H9 (cell line): ENCODE measurements around the gene PRKAG1. TPM values are rescaled to one million over a fixed set of nuclear protein-coding genes. Genes with fewer than 3 reads are reported as not detected.

ENCODE experiments used
- DNase-seq: peaks from one replicate; pipeline ENCODE4 v3.0.0-alpha.2; 2017
- H2AFZ ChIP-seq: one replicate; pipeline ENCODE4 v1.6.1; 2013; ENCODE audit warnings: mild to moderate bottlenecking, low read length, control low read depth, moderate library complexity
- H2AK5ac ChIP-seq: 2 replicates; pipeline ENCODE4 v1.6.1; 2013; ENCODE audit warnings: low read length, control low read depth, mixed read lengths; ENCODE audit not compliant: insufficient read length
- H2BK120ac ChIP-seq: one replicate; pipeline ENCODE4 v1.6.1; 2013; ENCODE audit warnings: low read depth, mild to moderate bottlenecking, low read length, control low read depth, inconsistent platforms; ENCODE audit not compliant: poor library complexity, severe bottlenecking
- H2BK12ac ChIP-seq: 2 replicates; pipeline ENCODE4 v1.6.1; 2013; ENCODE audit warnings: low read length, control low read depth, mixed read lengths, low read depth; ENCODE audit not compliant: insufficient read length
- H2BK15ac ChIP-seq: 2 replicates; pipeline ENCODE4 v1.6.1; 2013; ENCODE audit warnings: low read depth, low read length, control low read depth
- H2BK20ac ChIP-seq: one replicate; pipeline ENCODE4 v1.6.1; 2013; ENCODE audit warnings: low read depth, mild to moderate bottlenecking, low read length, control low read depth, inconsistent platforms; ENCODE audit not compliant: poor library complexity, severe bottlenecking
- H2BK5ac ChIP-seq: 2 replicates; pipeline ENCODE4 v1.6.1; 2013; ENCODE audit warnings: low read length, control low read depth, mixed read lengths; ENCODE audit not compliant: insufficient read length
- H3K14ac ChIP-seq: 2 replicates; pipeline ENCODE4 v1.6.1; 2013; ENCODE audit warnings: low read length, control low read depth; ENCODE audit not compliant: insufficient read depth
- H3K18ac ChIP-seq: 2 replicates; pipeline ENCODE4 v1.6.1; 2013; ENCODE audit warnings: low read depth, mild to moderate bottlenecking, mixed read lengths, low read length, control low read depth; ENCODE audit not compliant: insufficient read length
- H3K23ac ChIP-seq: 2 replicates; pipeline ENCODE4 v1.6.1; 2013; ENCODE audit warnings: low read length, control low read depth, mixed read lengths, low read depth; ENCODE audit not compliant: insufficient read length
- H3K23me2 ChIP-seq: 2 replicates; pipeline ENCODE4 v1.6.1; 2013; ENCODE audit warnings: low read depth, mild to moderate bottlenecking, mixed read lengths, low read length, control low read depth; ENCODE audit not compliant: insufficient read length, poor library complexity, severe bottlenecking
- H3K27ac ChIP-seq: 2 replicates; pipeline ENCODE4 v1.5.1; 2013; ENCODE audit warnings: low read length, control low read depth, mixed read lengths, low read depth; ENCODE audit not compliant: insufficient read length
- H3K27me3 ChIP-seq: 2 replicates; pipeline ENCODE4 v1.6.1; 2013; ENCODE audit warnings: low read length, control low read depth, inconsistent platforms; ENCODE audit not compliant: insufficient read depth
- H3K4ac ChIP-seq: 2 replicates; pipeline ENCODE4 v1.6.1; 2013; ENCODE audit warnings: low read depth, mild to moderate bottlenecking, control low read depth, inconsistent platforms, low read length, moderate library complexity
- H3K4me1 ChIP-seq: 2 replicates; pipeline ENCODE4 v1.6.1; 2013; ENCODE audit warnings: low read length, control low read depth, inconsistent platforms; ENCODE audit not compliant: insufficient read depth
- H3K4me2 ChIP-seq: 2 replicates; pipeline ENCODE4 v1.6.1; 2013; ENCODE audit warnings: low read length, control low read depth, mixed read lengths; ENCODE audit not compliant: insufficient read length, insufficient read depth
- H3K56ac ChIP-seq: 2 replicates; pipeline ENCODE4 v1.6.1; 2013; ENCODE audit warnings: low read depth, mild to moderate bottlenecking, mixed read lengths, low read length, control low read depth; ENCODE audit not compliant: insufficient read length
- H3K79me1 ChIP-seq: 2 replicates; pipeline ENCODE4 v1.6.1; 2013; ENCODE audit warnings: low read depth, mild to moderate bottlenecking, moderate library complexity, low read length, control low read depth, inconsistent platforms; ENCODE audit not compliant: insufficient read depth, poor library complexity, severe bottlenecking
- H3K79me2 ChIP-seq: 2 replicates; pipeline ENCODE4 v1.6.1; 2013; ENCODE audit warnings: low read length, control low read depth, inconsistent platforms; ENCODE audit not compliant: insufficient read depth
- H3K9ac ChIP-seq: 2 replicates; pipeline ENCODE4 v1.6.1; 2013; ENCODE audit warnings: low read length, control low read depth, mixed read lengths; ENCODE audit not compliant: insufficient read length; ENCODE audit errors: extremely low read depth
- H3K9me3 ChIP-seq: one replicate; pipeline ENCODE4 v1.6.1; 2013; ENCODE audit warnings: low read depth, low read length, inconsistent platforms; ENCODE audit not compliant: control insufficient read depth
- H3T11ph ChIP-seq: one replicate; pipeline ENCODE4 v1.6.1; 2013; ENCODE audit warnings: mild to moderate bottlenecking, low read length, control low read depth, inconsistent platforms
- H4K20me1 ChIP-seq: one replicate; pipeline ENCODE4 v1.6.1; 2013; ENCODE audit not compliant: control insufficient read depth, insufficient read length, insufficient read depth
- H4K5ac ChIP-seq: 2 replicates; pipeline ENCODE4 v1.6.1; 2013; ENCODE audit warnings: low read depth, mild to moderate bottlenecking, mixed read lengths, low read length, control low read depth; ENCODE audit not compliant: insufficient read length
- H4K8ac ChIP-seq: replicated peaks from 2 replicates; pipeline ENCODE4 v1.6.1; 2013; ENCODE audit warnings: low read length, control low read depth, mixed read lengths, low read depth; ENCODE audit not compliant: insufficient read length
- H4K91ac ChIP-seq: 2 replicates; pipeline ENCODE4 v1.6.1; 2013; ENCODE audit warnings: low read depth, mild to moderate bottlenecking, moderate library complexity, mixed read lengths, low read length, control low read depth; ENCODE audit not compliant: insufficient read length
- H3K27ac Mint-ChIP-seq, 3 experiments: 2 replicates in 2 of 3; 3 replicates in 1 of 3; pipeline ENCODE4 v1.8.0; 2020 to 2021; ENCODE audit warnings: mixed read lengths in 3 of 3, mild to moderate bottlenecking in 1 of 3, moderate library complexity in 1 of 3
- H3K27me3 Mint-ChIP-seq: 2 replicates; pipeline ENCODE4 v1.8.0; 2021; ENCODE audit warnings: low read depth, mild to moderate bottlenecking, moderate library complexity, mixed read lengths
- H3K36me3 Mint-ChIP-seq, 3 experiments: 2 replicates in 2 of 3; 3 replicates in 1 of 3; pipeline ENCODE4 v1.8.0; 2020 to 2021; ENCODE audit warnings: low read depth in 3 of 3, mixed read lengths in 3 of 3; ENCODE audit not compliant: insufficient read depth in 1 of 3
- H3K4me1 Mint-ChIP-seq, 2 experiments: 2 replicates each; pipeline ENCODE4 v1.8.0; 2020; ENCODE audit warnings: mixed read lengths in 2 of 2
- H3K4me3 Mint-ChIP-seq, 2 experiments: 2 replicates in 1 of 2; 3 replicates in 1 of 2; pipeline ENCODE4 v1.8.0; 2020 to 2021; ENCODE audit warnings: mild to moderate bottlenecking in 2 of 2, mixed read lengths in 2 of 2, moderate library complexity in 1 of 2
- H3K9me3 Mint-ChIP-seq, 2 experiments: 2 replicates in 1 of 2; 3 replicates in 1 of 2; pipeline ENCODE4 v1.8.0; 2020; ENCODE audit warnings: mild to moderate bottlenecking in 2 of 2, mixed read lengths in 2 of 2, moderate library complexity in 1 of 2
- WGBS: extraction: QIAGEN DNeasy Blood & Tissue Kit; methylation state at CpG from one replicate; pipeline ENCODE4 v1.1.7; 2013; ENCODE audit warnings: missing lambda C conversion rate, low lambda C conversion rate, mixed read lengths; ENCODE audit not compliant: insufficient read length; ENCODE audit errors: extremely low coverage; 5-methylcytosine and 5-hydroxymethylcytosine counted together
- total RNA-seq: library from RNA; stranded (reverse); gene quantifications from 2 replicates; pipeline ENCODE4 v1.2.1, GENCODE V29; 2021
- TF ChIP-seq, protein P1 (sequence below): fragments of 200-600 bp; sonication (generic); conservative IDR thresholded peaks from 3 replicates; pipeline ENCODE4 v1.8.0; 2021; ENCODE audit warnings: antibody characterized with exemption, mild to moderate bottlenecking

PRKAG1 gene
- total RNA-seq, 1 experiment from 2014 or later: 34.8 TPM

DNA sequence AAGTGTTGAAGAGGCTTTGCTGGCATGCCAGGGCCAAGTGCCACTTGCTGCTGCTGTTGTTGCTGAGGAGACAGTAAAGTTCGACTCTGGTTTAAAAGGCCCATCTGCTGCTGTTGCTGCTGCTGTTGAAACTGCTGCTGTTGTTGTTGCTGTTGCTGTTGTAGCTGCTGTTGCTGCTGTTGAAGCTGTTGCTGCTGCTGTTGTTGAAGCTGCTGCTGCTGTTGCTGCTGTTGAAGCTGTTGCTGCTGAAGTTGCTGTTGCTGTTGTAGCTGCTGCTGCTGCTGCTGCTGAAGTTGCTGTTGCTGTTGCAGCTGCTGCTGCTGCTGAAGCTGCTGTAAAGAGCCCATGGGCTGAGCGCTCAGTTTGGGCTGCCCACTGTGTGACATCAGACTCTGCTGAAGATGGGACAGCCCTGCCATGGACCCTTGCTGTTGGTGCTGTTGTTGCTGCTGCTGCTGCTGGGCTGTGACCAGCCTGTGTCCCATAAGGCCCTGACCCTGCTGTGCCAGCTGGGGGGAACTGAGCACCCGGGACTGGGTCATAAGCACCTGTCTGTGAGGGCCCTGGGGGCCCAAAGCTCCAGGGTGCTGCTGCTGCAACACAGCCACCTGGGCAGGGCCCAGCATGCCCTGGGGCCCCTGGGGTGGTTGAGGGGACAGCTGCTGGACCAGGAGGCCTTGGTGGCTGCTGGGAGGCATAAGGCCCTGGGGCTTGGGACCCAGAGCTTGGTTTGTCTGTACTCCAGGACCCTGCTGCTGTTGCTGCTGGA, 14.3 kb upstream of the PRKAG1 start:
- no peak overlapping the region for H3K27ac ChIP-seq
- no peaks in the 10 kb centered on the region for H3K4me1 Mint-ChIP-seq
- H4K20me1 ChIP-seq: no peaks in the 10 kb centered on the region
- H2BK20ac ChIP-seq: no peak overlapping the region
- H3K23ac ChIP-seq: no peak overlapping the region
- H2AFZ ChIP-seq: no peak overlapping the region
- H3K79me1 ChIP-seq: no peaks in the 10 kb centered on the region
- peak overlapping the region in 1 of 3 experiments; percentile 90; a peak in 2 of 7 replicates for H3K27ac Mint-ChIP-seq
- H3K79me2 ChIP-seq: no peaks in the 10 kb centered on the region
- no peak overlapping the region for H3K9ac ChIP-seq
- WGBS: no CpG with 5 or more reads among the region's 3 CpGs
- no peaks in the 10 kb centered on the region for H3K27me3 ChIP-seq
- no peaks in the 10 kb centered on the region for H3K9me3 ChIP-seq
- H3K9me3 Mint-ChIP-seq: no peaks in the 10 kb centered on the region
- no peak overlapping the region for H2BK120ac ChIP-seq
- no peak overlapping the region for H4K91ac ChIP-seq
- H3K4me3 Mint-ChIP-seq: no peak overlapping the region; a peak in 1 of 5 replicates
- no peak overlapping the region for H2BK15ac ChIP-seq
- no peak overlapping the region for H2BK5ac ChIP-seq
- no peak overlapping the region for H3K56ac ChIP-seq
- no peaks in the 10 kb centered on the region for H3K23me2 ChIP-seq
- peaks cover 34 to 90% (median 87%) of the 10 kb centered on the region in 3 experiments; a peak in 6 of 7 replicates for H3K36me3 Mint-ChIP-seq
- no peak overlapping the region for H3K18ac ChIP-seq
- H3K4me2 ChIP-seq: no peak overlapping the region
- no peaks in the 10 kb centered on the region for H3K4me1 ChIP-seq
- no peaks in the 10 kb centered on the region for H3K27me3 Mint-ChIP-seq
- no peak for DNase-seq
- no peak overlapping the region for H4K5ac ChIP-seq
- no peak overlapping the region for H3T11ph ChIP-seq
- no peak overlapping the region for H4K8ac ChIP-seq
- H2BK12ac ChIP-seq: no peak overlapping the region
- no peak overlapping the region for H2AK5ac ChIP-seq
- TF ChIP-seq, protein P1, sequence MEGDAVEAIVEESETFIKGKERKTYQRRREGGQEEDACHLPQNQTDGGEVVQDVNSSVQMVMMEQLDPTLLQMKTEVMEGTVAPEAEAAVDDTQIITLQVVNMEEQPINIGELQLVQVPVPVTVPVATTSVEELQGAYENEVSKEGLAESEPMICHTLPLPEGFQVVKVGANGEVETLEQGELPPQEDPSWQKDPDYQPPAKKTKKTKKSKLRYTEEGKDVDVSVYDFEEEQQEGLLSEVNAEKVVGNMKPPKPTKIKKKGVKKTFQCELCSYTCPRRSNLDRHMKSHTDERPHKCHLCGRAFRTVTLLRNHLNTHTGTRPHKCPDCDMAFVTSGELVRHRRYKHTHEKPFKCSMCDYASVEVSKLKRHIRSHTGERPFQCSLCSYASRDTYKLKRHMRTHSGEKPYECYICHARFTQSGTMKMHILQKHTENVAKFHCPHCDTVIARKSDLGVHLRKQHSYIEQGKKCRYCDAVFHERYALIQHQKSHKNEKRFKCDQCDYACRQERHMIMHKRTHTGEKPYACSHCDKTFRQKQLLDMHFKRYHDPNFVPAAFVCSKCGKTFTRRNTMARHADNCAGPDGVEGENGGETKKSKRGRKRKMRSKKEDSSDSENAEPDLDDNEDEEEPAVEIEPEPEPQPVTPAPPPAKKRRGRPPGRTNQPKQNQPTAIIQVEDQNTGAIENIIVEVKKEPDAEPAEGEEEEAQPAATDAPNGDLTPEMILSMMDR: no peak
- H3K14ac ChIP-seq: no peak overlapping the region
- no peak overlapping the region for H3K4ac ChIP-seq
